GM12874 (cell line): ENCODE measurements around the gene WDR49.

Source experiments
- CTCF ChIP-seq: IDR thresholded peaks from 2 replicates; pipeline ENCODE4 v1.5.1; 2011; ENCODE audit warnings: low read depth, mild to moderate bottlenecking, control low read depth, low read length, moderate library complexity; ENCODE audit not compliant: insufficient read depth

Gene WDR49

DNA sequence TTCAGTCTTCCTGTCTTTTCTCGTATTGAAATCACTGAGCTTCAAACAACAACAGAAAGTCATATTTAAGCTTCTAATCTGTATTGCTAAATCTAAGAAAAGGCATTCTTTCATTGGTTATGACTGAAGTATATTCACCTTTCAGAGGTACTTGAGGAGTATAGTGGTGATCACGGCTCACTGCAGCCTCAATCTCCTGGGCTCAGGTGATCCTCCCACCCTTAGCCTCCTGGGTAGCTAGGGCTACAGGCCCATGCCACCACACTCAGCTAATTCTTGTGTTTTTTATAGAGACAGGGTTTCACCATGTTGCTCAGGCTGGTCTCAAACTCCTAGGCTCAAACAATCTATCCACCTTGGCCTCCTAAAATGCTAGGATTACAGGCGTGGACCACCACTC lies 38.7 kb downstream of the WDR49 start:
- no peak for TF ChIP-seq CTCF

DNA sequence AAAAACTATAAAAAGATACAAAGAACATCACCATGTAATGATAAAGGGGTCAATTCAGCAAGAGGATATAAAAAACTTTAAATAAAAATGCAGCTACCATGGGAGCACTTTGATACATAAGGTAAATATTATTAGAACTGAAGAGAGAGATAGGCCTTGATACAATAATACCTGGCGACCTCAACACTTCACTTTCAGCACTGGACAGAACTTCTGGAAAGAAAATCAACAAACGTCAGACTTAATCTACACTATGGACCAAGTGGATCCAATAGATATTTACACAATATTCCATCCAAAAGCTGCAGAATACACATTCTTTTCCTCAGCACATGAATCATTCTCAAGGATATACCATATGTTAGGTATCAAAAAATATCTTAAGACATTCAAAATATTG lies 42.0 kb downstream of the WDR49 start:
- no peak for TF ChIP-seq CTCF

DNA sequence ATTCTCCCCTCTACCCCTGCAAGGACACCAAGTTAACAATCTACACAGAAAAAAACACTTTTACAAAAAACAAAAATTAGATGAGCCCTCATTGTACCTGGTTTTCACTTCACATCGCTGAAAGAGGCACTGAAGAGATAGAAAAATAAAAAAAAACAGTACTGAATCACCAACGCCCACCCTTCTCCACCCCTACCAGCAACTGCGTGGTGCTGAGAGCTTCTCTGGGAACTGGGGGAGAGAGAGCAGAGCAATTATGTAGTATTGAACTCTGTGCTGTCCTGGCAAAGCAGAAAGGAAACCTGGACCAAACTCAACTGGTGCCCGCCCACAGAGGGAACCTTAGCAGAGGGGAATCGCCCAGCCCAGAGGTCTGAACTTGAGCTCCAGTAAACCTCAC lies 44.6 kb downstream of the WDR49 start:
- TF ChIP-seq CTCF, result no peak

- TF ChIP-seq CTCF, result no peak
Measured at GRCh38 chr3:167606836-167607235, 46.9 kb downstream of the WDR49 start.

DNA sequence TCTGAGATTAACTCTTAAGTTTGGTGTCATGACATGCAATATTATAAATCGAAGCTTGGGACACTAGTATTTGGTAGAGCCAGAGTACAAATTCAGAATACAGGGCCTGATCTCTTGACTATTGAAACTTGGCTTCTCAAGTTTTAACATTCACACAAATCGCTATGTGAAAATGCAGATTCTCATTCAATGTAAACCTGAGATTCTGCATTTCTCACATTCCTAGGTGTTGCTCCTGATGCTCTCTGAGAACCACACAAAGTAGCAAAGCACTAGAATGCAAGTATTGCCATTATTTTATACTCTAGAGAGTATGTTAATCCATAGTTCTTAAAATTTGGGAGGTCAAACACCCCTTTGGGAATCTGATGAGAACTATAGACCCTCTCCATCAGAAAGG lies 47.9 kb downstream of the WDR49 start:
- TF ChIP-seq CTCF, result no peak

- TF ChIP-seq CTCF, result no peak
Measured at GRCh38 chr3:167602041-167602440, 51.7 kb downstream of the WDR49 start.

GRCh38 chr3:167587651-167588050 lies 66.1 kb downstream of the WDR49 start:
- no peak for TF ChIP-seq CTCF
